ENCODE results near the gene ARRDC4.
"Not testable (repeated sequence)": the region's sequence is repeated elsewhere in the genome, so short reads cannot be mapped to it uniquely, and the experiment has no call there.

The ARRDC4 gene

GRCh38 chr15:97966924-97967620 is 6.6 kb downstream of the ARRDC4 start:
- no peak for DNase-seq

GRCh38 chr15:97967881-97968280 is 7.4 kb downstream of the ARRDC4 start:
- DNase-seq = no peak

DNA sequence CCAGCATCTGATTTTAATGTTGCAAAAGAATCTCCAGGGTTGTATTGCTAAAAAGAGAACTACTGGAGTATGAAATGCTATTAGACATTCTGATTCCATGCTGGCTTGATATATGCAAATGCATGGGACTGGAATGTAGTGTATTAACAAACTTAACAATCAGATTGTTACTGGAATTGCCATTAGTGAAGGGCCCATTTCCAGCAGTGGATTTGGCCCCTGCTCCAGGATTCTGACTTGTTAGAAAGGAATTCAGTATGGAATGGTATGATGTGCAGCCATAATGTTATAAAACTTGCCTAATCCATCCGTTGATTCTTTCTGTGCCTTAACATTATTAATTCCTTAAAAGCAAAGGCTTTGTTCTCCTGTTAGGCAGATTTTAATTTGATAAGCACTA is 7.9 kb downstream of the ARRDC4 start:
- DNase-seq = no peak

- no peak for DNase-seq
These were observed 11.9 kb downstream of the ARRDC4 start for GRCh38 chr15:97972366-97972765.

GRCh38 chr15:97976129-97976528 is 15.6 kb downstream of the ARRDC4 start:
- no peak for DNase-seq

DNA sequence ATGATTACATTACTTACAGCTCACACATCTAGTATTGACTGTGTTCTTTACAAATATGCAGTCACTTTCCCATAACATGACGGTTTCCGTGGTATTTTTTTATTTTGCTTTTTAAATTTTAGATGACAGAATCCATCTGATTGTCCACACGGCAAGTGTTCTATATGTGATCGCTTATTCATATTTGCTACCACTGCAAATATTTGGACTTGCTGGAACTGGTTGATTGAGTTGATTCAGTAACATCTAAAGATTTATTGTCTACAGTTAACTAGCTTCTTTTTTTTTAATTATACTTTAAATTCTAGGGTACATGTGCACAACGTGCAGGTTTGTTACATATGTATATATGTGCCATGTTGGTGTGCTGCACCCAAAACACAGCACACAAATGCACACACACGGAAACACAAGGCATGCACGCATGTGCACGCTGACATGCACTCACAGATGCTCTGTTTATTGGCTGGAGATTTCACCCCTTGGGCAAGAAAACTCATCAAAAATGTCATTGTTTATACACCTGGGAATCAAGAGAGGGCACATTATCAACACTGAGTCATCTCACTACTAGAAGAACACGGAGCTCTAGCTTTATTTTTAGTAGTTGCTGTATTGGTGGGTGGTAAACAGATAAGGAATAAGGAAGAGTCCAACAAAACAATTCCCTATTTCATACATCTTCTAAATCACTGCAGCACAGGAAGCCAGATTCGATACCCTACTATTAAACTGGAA is 16.4 kb downstream of the ARRDC4 start:
- no peak for DNase-seq

DNA sequence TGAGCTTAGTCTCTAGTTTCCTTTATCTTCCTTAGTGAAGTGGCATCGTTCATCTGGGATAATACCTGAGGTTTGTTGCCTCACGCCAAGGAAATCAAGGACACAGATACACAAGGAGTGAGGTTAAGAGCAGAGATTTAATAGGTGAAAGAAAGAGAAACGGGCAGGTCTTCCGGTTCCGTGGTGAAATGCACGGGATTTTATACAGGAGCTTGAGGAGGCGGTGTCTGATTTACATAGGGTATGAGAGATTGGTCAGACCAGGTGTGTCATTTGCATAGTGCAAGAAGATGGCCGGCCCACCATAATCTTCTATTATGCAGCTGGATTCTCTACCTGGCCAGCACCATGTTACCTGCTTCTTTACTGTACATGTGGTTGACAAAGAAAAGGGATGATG is 17.2 kb downstream of the ARRDC4 start:
- DNase-seq = no peak

- no peak for DNase-seq
These were observed 18.1 kb downstream of the ARRDC4 start for GRCh38 chr15:97978401-97979139.

DNA sequence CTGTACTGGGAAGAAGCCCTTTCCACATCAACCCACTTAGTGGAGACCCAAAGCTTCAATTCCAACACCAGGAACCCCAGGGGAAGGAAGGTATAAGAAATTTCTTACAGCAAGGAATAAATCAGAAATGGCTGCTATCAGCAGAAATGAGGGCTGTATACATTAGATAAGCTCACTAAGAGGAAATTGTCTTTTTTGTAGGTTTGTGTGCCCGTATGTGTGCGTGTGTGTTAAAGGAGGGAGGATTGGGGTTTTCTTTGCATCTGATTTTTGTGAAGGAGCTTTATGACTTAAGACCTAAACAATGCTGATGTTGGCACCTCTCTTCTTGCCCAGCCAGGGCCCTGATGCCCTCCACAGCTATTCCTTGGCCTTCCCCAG is 18.6 kb downstream of the ARRDC4 start:
- DNase-seq = no peak

DNA sequence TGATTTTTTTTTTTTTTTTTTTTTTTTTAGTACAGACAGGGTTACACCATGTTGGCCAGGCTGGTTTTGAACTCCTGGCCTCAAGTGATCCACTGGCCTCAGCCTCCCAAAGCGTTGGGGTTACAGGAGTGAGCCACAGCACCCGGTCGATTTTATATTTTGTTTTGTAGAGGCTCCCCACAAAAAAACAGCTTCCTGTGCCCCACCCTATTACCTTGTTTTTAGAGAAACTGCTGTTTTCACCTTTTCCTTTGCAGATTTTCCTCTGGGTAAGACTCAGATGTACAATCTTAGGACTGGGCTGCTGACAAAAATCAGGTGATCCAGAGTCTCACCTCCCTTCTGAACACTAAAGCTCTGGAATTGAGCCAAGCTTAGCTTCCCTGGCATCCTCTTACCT is 20.6 kb downstream of the ARRDC4 start:
- DNase-seq = no peak

DNA sequence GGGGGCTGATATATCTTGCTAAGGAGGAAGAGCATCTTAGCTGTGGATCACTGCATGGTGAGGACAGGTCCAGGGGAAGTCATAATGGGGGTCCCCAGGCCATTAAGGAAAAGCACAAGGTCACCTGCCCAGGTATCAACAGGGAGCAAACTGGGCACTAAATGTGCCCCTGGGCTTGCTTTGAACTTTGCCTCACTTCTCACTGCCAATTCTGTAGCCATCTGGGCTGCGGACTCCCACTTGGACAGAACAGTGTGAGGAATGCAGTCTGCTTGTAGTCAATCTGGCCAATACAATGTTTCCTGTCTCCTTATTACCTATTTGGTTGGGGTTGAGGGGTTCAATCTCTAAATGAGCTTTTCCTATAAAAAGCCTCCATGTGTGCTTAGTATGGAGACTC is 21.3 kb downstream of the ARRDC4 start:
- no peak for DNase-seq

DNA sequence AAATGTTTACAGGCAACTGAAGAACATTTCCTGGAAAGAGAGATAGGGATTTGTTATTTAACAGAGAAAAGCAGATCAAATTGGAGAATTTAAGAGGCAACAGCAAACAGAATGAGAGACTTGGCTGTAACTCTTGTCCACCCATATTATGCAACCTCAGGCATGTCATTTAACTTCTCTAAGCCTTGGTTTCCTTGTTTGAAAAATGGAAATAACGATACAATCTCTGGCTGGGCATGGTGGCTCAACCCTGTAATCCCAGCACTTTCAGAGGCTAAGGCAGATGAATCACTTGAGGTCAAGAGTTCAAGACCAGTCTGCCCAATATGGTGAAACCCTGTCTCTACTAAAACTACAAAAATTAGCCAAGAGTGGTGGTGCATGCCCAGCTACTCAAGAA is 23.7 kb downstream of the ARRDC4 start:
- no peak for DNase-seq

DNA sequence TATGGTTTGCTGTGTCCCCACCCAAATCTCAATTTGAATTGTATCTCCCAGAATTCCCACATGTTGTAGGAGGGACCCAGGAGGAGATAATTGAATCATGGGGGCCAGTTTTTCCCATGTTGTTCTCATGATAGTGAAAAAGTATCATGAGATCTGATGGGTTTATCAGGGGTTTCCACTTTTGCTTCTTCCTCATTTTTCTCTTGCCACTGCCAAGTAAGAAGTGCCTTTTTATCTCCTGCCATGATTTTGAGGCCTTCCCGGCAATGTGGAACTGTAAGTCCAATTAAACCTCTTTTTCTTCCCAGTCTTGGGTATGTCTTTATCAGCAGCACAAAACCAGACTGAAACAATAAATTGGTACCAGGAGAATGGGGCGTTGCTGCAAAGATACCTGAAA is 25.5 kb downstream of the ARRDC4 start:
- not testable (repeated sequence) for DNase-seq

DNA sequence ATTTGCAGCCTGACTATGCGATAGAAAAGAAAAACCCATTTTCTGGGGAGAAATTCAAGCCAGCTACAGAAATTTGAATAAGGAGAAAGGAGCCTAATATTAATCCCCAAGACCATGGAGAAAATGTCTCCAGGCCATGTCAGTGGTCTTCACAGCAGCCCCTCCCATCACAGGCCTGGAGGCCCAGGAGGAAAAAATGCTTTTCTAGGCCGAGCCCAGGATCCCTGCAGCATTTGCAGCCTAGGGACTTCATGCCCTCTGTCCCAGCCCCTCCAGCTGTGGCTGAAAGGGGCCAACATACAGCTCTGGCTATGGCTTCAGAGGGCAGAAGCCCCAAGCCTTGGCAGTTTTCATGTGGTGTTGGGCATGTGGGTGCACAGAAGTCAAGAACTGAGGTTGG is 26.3 kb downstream of the ARRDC4 start:
- no peak for DNase-seq

GRCh38 chr15:97989299-97989698 is 28.8 kb downstream of the ARRDC4 start:
- no peak for DNase-seq

DNA sequence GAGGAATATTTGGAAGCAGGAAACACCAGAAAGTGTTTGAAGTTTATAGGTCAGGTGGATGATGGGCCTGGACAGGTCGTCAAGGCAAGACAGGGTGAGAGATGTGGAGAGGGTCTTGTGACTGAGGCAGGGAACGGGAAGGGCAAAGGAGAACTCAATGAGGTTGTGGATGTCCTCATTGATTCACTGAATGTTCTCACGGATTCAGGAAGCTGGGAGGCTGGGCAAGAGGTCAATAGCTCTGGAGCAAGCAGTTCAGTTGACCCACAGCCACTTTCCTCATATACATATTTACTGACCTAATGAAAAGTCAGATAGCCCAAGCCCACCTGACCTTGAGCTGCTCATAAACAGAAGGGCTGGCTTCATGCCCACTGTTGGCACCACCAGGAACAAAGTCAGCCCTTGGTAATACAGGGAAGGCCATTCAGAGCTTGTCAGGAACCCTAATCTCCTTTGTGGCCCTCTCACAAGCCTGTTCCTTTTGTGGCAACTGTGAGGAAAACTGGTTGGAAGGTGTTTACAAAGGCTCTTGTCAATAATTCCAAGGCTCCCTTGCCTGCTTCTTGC is 31.6 kb downstream of the ARRDC4 start:
- DNase-seq = no peak

GRCh38 chr15:97992823-97993222 is 32.3 kb downstream of the ARRDC4 start:
- DNase-seq = no peak

DNA sequence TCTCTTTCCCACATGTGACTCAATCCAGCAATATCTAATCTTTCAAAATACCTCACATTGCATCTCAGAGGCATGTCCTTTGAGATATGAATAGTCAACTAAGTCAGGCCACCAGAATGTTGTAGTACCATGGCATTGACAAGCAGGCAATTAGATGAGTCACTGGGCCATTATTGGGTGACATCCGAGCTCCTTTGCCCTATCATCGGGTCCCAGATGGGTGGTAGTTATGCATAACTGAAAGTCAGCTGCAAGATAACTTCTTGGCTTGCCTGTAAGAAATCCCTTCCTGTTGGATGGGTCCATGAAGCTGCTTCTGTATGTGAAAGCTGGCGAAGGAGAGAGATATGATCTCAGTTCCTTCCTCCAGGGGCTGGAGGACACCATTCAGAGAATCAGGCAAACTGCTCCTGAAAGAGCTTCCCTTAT is 32.8 kb downstream of the ARRDC4 start:
- no peak for DNase-seq

DNA sequence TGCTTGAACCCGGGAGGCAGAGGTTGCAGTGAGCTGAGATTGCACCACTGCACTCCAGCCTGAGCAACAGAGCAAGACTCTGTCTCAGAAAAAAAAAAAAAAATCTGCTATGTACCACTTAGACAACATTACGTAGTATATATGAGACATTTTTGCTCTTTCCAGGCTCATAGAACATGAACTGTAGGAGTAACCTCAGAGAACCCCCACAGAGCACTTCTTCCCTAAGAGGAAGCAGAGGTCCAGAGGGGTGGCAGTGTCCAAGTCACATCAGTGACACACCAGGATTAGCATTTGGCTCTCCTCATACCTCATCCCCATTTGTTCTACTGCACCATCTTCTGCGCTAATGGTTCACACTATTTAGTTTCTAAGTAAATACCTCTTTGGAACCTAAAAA is 33.7 kb downstream of the ARRDC4 start:
- DNase-seq = no peak

- no peak for DNase-seq
These were observed 34.7 kb downstream of the ARRDC4 start for GRCh38 chr15:97995192-97995591.

DNA sequence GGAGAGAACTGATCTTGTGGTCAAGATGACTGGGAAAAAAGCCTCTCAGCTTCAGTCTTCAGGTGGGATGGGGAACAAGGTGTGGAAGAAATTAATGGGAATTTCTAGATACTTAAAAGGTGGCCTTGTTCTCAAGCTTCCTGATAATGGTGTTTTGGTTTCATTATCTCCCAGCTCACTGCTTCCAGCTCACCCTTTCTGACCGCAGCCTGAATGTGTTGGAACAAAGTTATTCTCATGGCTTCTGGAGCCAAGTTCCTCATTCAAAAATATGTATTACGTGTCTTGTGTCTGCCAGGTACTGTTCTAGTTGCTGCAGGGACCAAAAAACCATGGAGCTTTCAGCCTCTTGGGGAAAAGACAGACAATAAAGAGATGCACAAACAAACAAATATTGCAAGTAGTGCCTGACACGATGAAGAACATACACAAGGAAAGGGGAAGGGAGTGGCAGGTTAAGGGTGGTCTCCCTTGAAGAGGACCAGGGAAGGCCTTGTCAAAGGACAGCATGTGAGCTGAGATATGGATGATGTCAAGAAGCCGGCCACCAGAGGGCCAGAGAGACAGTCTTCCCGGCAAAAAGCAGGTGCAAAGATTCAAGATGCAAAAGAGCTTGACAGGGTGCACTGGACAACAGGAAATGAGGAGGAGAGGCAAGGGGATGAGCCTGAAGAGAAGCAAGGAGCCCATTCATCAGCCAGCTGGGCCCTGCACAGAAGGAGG is 35.5 kb downstream of the ARRDC4 start:
- DNase-seq = no peak

GRCh38 chr15:97998307-97999071 is 38.0 kb downstream of the ARRDC4 start:
- DNase-seq = no peak

Data from stimulated activated CD4-positive, alpha-beta T cell treated with anti-CD3 and anti-CD28 coated beads, Interleukin-4, amount 100 ng/mL, for 24 hours (primary cell).